Measurements from ENCODE around the gene CLASP1. TPM values are rescaled to one million over a fixed set of nuclear protein-coding genes. Genes with fewer than 3 reads are reported as not detected.

Gene CLASP1
- total and polyA plus RNA-seq, 2 of the 8 experiments (the other 6 are each of a cell fraction or from before 2014, with no cell fraction given) = 7.3 to 53.9 TPM

DNA sequence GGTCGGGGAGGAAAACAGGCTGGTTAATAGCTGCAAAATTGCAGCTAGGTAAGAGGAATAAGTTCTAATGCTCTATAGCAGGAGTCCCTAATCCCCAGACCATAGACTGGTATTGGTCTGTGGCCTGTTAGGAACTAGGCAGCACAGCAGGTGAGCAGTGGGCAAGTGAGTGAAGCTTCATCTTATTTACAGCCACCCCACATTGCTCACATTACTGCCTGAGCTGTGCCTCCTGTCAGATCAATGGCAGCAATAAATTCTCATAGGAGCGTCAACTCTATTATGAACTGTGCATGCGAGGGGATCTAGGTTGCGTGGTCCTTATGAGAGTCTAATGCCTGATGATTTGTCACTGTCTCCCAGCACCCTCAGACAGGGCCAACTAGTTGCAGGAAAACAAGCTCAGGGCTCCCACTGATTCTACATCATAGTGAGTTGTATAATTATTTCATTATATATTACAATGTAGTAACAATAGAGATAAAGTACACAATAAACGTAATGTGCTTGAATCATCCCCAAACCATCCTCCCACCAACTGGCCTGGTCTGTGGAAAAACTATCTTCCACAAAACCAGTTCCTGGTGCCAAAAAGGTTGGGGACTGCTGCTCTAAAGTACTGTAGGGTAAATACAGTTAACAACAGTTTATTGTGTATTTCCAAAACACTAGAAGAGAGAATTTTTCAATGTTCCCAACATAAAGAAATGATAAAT is 272.6 kb downstream of the CLASP1 start:
- Histone ChIP-seq H2AK5ac (ENCODE audit: low read depth, low read length) (no peak overlapping the region), H3K79me1 (ENCODE audit: low read depth, low read length) (no peaks in the 10 kb centered on the region), H2BK15ac (ENCODE audit: low read length) (no peak overlapping the region), H4K5ac (ENCODE audit: insufficient read length, low read depth, low read length) (no peak overlapping the region), H3K4me1 (replicated peaks in 1 of 4; ENCODE audit: control insufficient read depth in 3 of 4, insufficient read depth in 4 of 4, low read length in 3 of 4) (no peaks in the 10 kb centered on the region), H3K56ac (replicated peaks; ENCODE audit: insufficient read length, low read depth, low read length) (no peak overlapping the region), H3K27me3 (replicated peaks in 1 of 4; ENCODE audit: control insufficient read depth in 3 of 4, extremely low read depth in 1 of 4, insufficient read depth in 3 of 4, low read length in 3 of 4) (no peaks in the 10 kb centered on the region), H3K79me2 (ENCODE audit: control insufficient read depth in 1 of 2, insufficient read depth in 2 of 2, low read length in 2 of 2) (no peaks in the 10 kb centered on the region), H2BK12ac (ENCODE audit: low read depth, low read length) (no peak overlapping the region), H2BK120ac (replicated peaks; ENCODE audit: low read depth, low read length) (no peak overlapping the region), H3K18ac (ENCODE audit: extremely low read depth, low read length) (no peak overlapping the region), H2AFZ (ENCODE audit: low read length) (no peak overlapping the region), H4K8ac (ENCODE audit: extremely low read depth, insufficient read depth, low read length) (no peak overlapping the region), H4K91ac (replicated peaks; ENCODE audit: insufficient read length, low read length) (no peak overlapping the region), H3K9ac (replicated peaks in 1 of 4; ENCODE audit: extremely low read depth in 1 of 4, low read depth in 3 of 4, low read length in 3 of 4) (no peak overlapping the region), H2BK20ac (ENCODE audit: low read length) (no peak overlapping the region), H3K23me2 (ENCODE audit: low read depth, low read length) (no peaks in the 10 kb centered on the region), H4K20me1 (replicated peaks in 1 of 2; ENCODE audit: control insufficient read depth in 1 of 2, insufficient read depth in 2 of 2, low read length in 2 of 2) (no peaks in the 10 kb centered on the region), H3K23ac (ENCODE audit: insufficient read length) (no peak overlapping the region), H3K4me2 (ENCODE audit: insufficient read depth in 1 of 2, low read depth in 2 of 2, low read length in 2 of 2) (no peak overlapping the region), H3K9me3 (ENCODE audit: insufficient read depth in 2 of 2, low read depth in 1 of 2, low read length in 1 of 2) (no peaks in the 10 kb centered on the region; a peak in 1 of 4 replicates), H3K14ac (ENCODE audit: insufficient read length) (no peak overlapping the region), H3K4ac (replicated peaks; ENCODE audit: insufficient read length, low read depth, low read length) (no peak overlapping the region), H3K36me3 (ENCODE audit: control insufficient read depth in 2 of 4, insufficient read depth in 4 of 4, low read length in 3 of 4) (peaks cover 0 to 27% (median 16%) of the 10 kb centered on the region in 4 experiments; a peak in 6 of 8 replicates), H3K4me3 (ENCODE audit: extremely low read depth in 1 of 4, insufficient read depth in 2 of 4, low read depth in 3 of 4, low read length in 4 of 4) (no peak overlapping the region), H3K27ac (ENCODE audit: low read depth, low read length) (no peak overlapping the region), H2BK5ac (ENCODE audit: low read depth, low read length) (no peak overlapping the region)
- WGBS, 2 experiments (ENCODE audit: extremely low coverage in 1 of 2, insufficient coverage in 1 of 2, insufficient read length in 1 of 2, insufficient replicate concordance in 2 of 2, low coverage in 1 of 2, low lambda C conversion rate in 2 of 2, missing lambda C conversion rate in 1 of 2) = 98% methylated on average over 4 of the region's 5 CpGs; no CpG with 5 or more reads in 1 of the 2 experiments
- DNase-seq (ENCODE audit: low read depth in 1 of 2, low spot score in 2 of 2) = no peak
- TF ChIP-seq CBX5 (IDR thresholded peaks at IDR 0.05; ENCODE audit: low read depth, low read length) = no peak
- no peak for TF ChIP-seq HDAC2 (IDR thresholded peaks at IDR 0.05; ENCODE audit: borderline replicate concordance in 1 of 2, low read depth in 2 of 2, low read length in 2 of 2)
- TF ChIP-seq NRF1 (IDR thresholded peaks at IDR 0.05; ENCODE audit: low read depth, low read length) = no peak
- TF ChIP-seq MAFK (IDR thresholded peaks at IDR 0.05; ENCODE audit: low read depth, low read length) = no peak
- TF ChIP-seq EGR1 (IDR thresholded peaks at IDR 0.05; ENCODE audit: borderline replicate concordance, low read depth, low read length) = no peak
- TF ChIP-seq TBP (IDR thresholded peaks at IDR 0.05; ENCODE audit: low read depth, low read length) = no peak
- no peak for TF ChIP-seq CHD2 (IDR thresholded peaks at IDR 0.05; ENCODE audit: low read length)
- no peak for TF ChIP-seq SP1 (IDR thresholded peaks at IDR 0.05; ENCODE audit: low read depth, low read length)
- ChIA-PET POLR2A (ENCODE audit: partially characterized antibody) (interaction anchor here (1.2 kb wide), 1 partner anchor 34 kb away, joined by 3 read pairs; no protein-coding TSS in a partner anchor), CTCF (ENCODE audit: partially characterized antibody) (interaction anchor here (1.0 to 1.1 kb wide), 2 partner anchors 21 to 22 kb away, joined by 3 read pairs; no protein-coding TSS in a partner anchor)
- no peak for FAIRE-seq

Data from H1 (cell line).